Raji (cell line): ENCODE data around the gene DICER1.

Experiments used
- POLR2A ChIP-seq: IDR thresholded peaks from 2 replicates; pipeline ENCODE4 v1.6.1; 2011; ENCODE audit warnings: low read depth, low read length, control low read depth; ENCODE audit not compliant: insufficient read depth

DICER1 gene

GRCh38 chr14:95163666-95164065 lies 6.3 kb upstream of the DICER1 start:
- no peak for TF ChIP-seq POLR2A

DNA sequence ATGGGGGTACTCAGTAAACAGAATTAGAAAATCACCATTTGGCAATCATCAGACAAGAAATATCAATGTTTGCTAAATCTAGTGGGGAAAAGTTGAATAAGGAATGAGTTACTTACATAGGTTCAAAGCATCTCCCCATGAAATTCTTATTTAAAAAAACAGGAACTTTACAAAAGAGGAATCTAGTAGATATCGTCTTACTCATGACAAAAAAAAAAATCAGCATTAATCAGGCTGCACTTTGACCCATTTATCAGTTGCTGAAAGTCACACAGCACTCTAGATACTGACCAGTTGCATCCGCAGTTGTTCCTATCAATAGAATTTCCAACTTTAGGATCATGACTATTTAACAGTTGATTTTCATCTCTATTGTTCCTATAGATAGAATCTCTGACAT lies 5.8 kb upstream of the DICER1 start:
- TF ChIP-seq POLR2A, result no peak

GRCh38 chr14:95162641-95163040 lies 5.3 kb upstream of the DICER1 start:
- no peak for TF ChIP-seq POLR2A

- no peak; the same call in 1 of the 2 replicates for TF ChIP-seq POLR2A
These were observed 342 bp downstream of the DICER1 start for GRCh38 chr14:95157048-95157326.

- no peak for TF ChIP-seq POLR2A
These were observed 925 bp downstream of the DICER1 start for GRCh38 chr14:95156161-95157047.

GRCh38 chr14:95155045-95155444 lies 2.3 kb downstream of the DICER1 start:
- TF ChIP-seq POLR2A, result no peak

DNA sequence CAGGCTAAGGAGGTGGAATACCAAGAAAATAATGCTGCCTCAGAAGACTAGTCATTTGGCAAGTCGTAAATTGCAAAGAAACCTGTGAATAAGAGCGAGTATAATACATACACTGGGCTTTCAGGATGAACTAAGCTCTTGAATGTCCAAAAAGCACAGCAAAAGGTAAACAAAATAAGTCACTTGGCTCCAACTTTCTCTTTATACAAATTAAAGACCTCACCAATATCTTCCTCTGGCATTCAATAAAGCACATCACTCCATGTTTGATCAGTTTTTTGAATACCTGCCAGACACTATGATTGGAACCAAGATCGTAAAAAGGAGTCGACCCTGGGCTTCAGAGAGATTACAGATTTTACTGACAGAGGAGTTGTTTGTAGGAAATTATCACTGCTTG lies 3.5 kb downstream of the DICER1 start:
- TF ChIP-seq POLR2A, result no peak

- no peak for TF ChIP-seq POLR2A
These were observed 5.8 kb downstream of the DICER1 start for GRCh38 chr14:95151561-95151960.

DNA sequence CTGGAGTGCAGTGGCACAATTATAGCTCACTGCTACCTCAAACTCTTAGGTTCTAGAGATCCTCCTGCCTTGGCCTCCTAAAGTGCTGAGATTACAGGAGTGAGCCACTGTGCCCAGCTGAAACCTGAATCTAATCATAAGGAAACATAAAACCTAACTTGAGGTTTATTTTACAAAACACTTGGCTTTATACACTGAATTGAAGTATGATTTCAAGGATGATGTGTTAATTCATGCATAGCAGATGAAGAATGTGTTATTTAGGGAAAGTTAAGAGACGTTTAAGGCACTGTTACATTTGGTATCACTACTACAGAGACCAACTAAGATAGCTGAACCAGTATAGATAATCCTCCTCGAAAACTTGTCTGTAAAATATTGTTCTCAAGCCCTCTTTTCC lies 6.4 kb downstream of the DICER1 start:
- no peak for TF ChIP-seq POLR2A

- no peak for TF ChIP-seq POLR2A
These were observed 7.9 kb downstream of the DICER1 start for GRCh38 chr14:95149441-95149840.

DNA sequence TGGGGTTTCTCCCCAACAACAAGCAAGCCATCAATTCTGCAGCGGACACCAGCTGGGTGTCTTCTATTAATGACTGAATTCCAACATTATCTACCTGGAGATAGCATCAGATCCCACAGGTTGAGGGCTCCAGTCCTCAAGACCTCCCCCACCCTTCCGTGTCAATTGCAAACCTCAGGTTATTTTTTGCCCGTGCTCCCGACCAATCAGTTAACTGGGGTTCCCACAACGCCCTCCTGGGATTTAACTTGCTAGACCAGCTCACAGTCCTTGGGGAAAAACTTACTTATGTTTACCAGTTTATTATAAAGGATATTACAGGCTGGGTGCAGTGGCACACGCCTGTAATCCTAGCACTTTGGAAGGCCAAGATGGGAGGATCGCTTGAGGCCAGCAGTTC lies 9.7 kb downstream of the DICER1 start:
- no peak for TF ChIP-seq POLR2A

- no peak for TF ChIP-seq POLR2A
These were observed 11.1 kb downstream of the DICER1 start for GRCh38 chr14:95146079-95146771.

DNA sequence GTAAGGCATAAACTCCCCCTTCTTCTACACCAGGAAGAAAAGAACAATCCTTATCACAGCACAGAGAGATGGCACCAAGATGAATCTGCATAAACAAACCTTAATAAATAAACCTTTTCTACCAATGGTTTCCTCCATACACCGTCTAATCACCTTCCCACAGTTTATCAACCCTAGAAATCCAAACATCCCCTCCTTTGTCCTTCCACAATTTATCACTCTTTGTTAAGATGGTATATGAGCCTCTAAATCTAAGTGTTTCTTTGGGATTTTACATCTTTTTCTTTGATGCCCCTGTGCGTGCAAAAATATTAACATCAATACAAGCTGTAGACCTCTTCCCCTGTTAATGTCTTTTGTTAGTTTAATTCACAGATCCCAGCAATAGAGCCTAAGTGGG lies 12.5 kb downstream of the DICER1 start:
- TF ChIP-seq POLR2A, result no peak

DNA sequence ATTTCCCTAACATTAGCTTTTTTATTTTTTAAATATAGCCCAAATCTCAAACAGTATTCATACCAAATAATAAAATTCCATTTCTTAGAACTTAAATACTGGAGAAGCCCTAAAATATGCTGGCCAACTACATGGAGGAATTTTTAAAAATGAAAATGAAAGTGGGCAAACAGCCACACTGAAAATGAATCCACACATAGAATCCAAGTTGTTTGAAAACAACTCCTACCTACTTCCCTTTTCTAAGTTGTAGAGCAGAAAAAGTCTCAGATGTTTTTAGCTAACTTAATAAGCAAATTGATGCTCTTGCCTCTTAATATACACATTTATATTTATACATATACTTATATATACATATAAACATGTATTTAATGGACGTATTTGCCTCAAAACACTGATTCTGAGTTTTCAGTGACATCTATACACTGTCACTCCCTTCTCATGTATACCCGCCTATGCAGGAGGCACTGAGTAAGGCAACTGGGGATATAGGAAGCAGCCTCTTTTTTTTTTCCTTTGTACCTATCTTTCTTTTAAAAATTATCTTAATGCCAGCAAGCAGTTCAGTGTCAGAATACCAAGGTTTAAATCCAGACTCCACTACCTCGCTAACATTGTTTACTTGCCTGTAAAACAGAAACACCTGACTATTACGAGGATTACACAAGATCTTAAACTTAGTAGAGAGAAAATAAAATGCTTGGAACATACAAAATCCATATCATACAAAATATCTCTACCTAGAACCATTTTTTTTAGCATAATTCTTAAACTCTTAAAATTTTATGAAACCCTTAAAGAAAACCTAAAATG lies 13.3 kb downstream of the DICER1 start:
- TF ChIP-seq POLR2A, result no peak

- TF ChIP-seq POLR2A, result no peak
These were observed 15.1 kb downstream of the DICER1 start for GRCh38 chr14:95142208-95142607.

- no peak for TF ChIP-seq POLR2A
These were observed 15.6 kb downstream of the DICER1 start for GRCh38 chr14:95141684-95142083.
